Immature natural killer cell (primary cell): ENCODE data around the gene C2CD2. TPM values are rescaled to one million over a fixed set of nuclear protein-coding genes. Genes with fewer than 3 reads are reported as not detected.

ENCODE experiments used
- DNase-seq, 3 donors: peaks; one replicate each; pipeline ENCODE4 v3.0.0; 2022; ENCODE audit warnings: mixed read lengths in 1 of 3
- H3K27ac Mint-ChIP-seq, 6 donors: one replicate each; pipeline ENCODE4 v1.8.0; 2020; ENCODE audit warnings: mixed read lengths in 6 of 6, mild to moderate bottlenecking in 5 of 6, inconsistent platforms in 4 of 6, moderate library complexity in 3 of 6
- H3K27me3 Mint-ChIP-seq, 3 donors: one replicate each; pipeline ENCODE4 v1.8.0; 2020 to 2021; ENCODE audit warnings: low read depth in 3 of 3, mild to moderate bottlenecking in 3 of 3, mixed read lengths in 3 of 3, moderate library complexity in 3 of 3, inconsistent platforms in 1 of 3
- H3K36me3 Mint-ChIP-seq, 3 donors: one replicate each; pipeline ENCODE4 v1.8.0; 2020; ENCODE audit warnings: mixed read lengths in 3 of 3, inconsistent platforms in 2 of 3, mild to moderate bottlenecking in 2 of 3
- H3K4me1 Mint-ChIP-seq, 2 donors: one replicate each; pipeline ENCODE4 v1.8.0; 2020; ENCODE audit warnings: inconsistent platforms in 2 of 2, mild to moderate bottlenecking in 2 of 2, mixed read lengths in 2 of 2, moderate library complexity in 1 of 2
- H3K4me3 Mint-ChIP-seq, 5 donors: one replicate each; pipeline ENCODE4 v1.8.0; 2020; ENCODE audit warnings: mild to moderate bottlenecking in 5 of 5, mixed read lengths in 5 of 5, inconsistent platforms in 3 of 5, moderate library complexity in 3 of 5
- H3K9me3 Mint-ChIP-seq, 6 donors: one replicate each; pipeline ENCODE4 v1.8.0; 2020; ENCODE audit warnings: mild to moderate bottlenecking in 6 of 6, mixed read lengths in 6 of 6, inconsistent platforms in 4 of 6, moderate library complexity in 3 of 6
- polyA plus RNA-seq, 3 donors: library from polyadenylated mRNA; unstranded; fragments of 300-500 nt; fragmentation: Illumina TruSeq; gene quantifications; one replicate each; pipeline ENCODE4 v1.2.3, GENCODE V29; 2021

Gene C2CD2
- polyA plus RNA-seq, 3 donors from 2014 or later, result 2.1 TPM; not detected in 1

DNA sequence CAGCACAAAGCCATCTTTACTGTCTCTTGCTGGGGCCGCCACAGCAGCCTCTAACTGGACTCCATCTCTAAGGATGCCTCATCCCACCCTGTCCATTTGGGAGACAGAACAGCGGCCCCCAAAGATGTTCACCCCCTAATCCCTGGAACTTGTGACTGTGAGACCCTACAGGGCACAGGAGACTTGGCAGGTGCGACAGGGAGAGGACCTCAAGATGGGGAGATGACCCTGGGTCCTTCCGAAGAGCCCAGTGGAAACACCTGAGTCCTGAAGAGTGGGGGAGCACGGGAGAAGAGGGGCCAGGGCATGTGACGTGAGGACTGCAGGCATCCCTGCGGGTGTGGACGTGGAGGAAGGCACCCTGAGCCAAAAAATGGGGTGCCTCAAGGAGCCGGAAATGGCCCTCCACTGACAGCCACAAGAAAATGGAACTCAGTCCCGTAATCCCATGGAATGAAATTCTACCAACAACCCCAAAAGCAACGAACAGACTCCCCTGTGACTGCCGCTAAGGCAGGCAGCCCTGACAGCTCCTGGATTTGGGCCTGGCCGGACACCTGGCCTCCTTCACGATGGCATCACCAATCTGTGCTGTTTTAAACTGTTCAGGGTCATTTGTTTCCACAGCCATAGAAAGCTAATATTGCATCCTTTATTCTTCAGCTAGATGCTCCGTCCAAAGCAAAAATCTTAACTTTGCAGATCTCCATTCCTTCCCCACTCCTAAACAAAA is 34.0 kb downstream of the C2CD2 start:
- no peak for DNase-seq
- no peaks in the 10 kb centered on the region for H3K9me3 Mint-ChIP-seq
- H3K27ac Mint-ChIP-seq, result no peak overlapping the region
- peaks cover 10 to 18% of the 10 kb centered on the region in 2 donors for H3K4me1 Mint-ChIP-seq
- H3K4me3 Mint-ChIP-seq, result no peak overlapping the region
- H3K27me3 Mint-ChIP-seq, result peaks cover 0 to 2% (median 0%) of the 10 kb centered on the region in 3 donors
- H3K36me3 Mint-ChIP-seq, result peaks cover 18 to 44% (median 19%) of the 10 kb centered on the region in 3 donors

DNA sequence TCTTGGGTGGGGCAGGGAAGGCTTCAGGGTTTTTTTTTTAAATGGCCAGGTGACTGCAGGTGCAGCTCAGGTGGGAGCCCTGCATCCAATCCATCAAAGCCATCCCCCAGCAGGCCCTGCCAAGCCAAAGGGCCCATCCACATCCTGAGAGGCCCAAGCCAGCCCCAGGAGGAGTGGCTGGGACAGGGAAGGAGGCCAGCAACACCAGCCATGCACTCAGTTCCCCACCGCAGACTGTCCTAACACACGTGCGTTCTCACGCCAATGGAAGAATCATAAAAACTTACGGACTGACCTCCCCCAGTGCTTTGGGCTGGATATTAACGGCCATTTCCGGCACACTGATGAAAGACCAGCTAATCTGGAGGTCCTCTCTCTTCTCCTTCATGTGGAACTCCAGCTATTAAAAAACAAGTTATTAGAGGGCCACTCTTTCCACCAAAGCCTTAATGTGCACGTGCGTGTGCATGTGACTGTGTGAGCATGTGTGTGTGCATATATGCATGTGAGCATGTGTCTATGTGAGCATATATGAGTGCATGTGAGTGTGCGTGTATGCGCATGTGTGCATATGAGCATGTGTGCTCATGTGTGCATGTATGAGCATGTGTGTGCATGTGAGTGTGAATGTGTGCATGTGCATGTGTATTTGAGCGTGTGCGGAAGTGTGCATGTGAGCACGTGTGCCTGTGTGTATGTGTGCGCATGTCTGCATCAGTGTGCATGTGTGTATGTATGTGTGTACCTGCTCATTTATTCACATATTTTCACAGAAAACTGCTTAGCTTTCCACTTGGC is 35.1 kb downstream of the C2CD2 start:
- H3K4me3 Mint-ChIP-seq, result no peak overlapping the region
- no peak for DNase-seq
- peaks cover 4 to 7% of the 10 kb centered on the region in 2 donors for H3K4me1 Mint-ChIP-seq

GRCh38 chr21:41917531-41917930 is 36.3 kb downstream of the C2CD2 start:
- H3K4me1 Mint-ChIP-seq, result no peaks in the 10 kb centered on the region
- no peak overlapping the region for H3K27ac Mint-ChIP-seq
- H3K36me3 Mint-ChIP-seq, result peaks cover 18 to 48% (median 19%) of the 10 kb centered on the region in 3 donors
- no peak for DNase-seq
- H3K9me3 Mint-ChIP-seq, result no peaks in the 10 kb centered on the region
- no peaks in the 10 kb centered on the region for H3K27me3 Mint-ChIP-seq
- H3K4me3 Mint-ChIP-seq, result no peak overlapping the region

More for the DNA sequence above, 35.1 kb downstream of the C2CD2 start:
- Mint-ChIP-seq H3K27me3 (no peaks in the 10 kb centered on the region), H3K9me3 (no peaks in the 10 kb centered on the region), H3K27ac (no peak overlapping the region), H3K36me3 (peaks cover 18 to 46% (median 19%) of the 10 kb centered on the region in 3 donors)

DNA sequence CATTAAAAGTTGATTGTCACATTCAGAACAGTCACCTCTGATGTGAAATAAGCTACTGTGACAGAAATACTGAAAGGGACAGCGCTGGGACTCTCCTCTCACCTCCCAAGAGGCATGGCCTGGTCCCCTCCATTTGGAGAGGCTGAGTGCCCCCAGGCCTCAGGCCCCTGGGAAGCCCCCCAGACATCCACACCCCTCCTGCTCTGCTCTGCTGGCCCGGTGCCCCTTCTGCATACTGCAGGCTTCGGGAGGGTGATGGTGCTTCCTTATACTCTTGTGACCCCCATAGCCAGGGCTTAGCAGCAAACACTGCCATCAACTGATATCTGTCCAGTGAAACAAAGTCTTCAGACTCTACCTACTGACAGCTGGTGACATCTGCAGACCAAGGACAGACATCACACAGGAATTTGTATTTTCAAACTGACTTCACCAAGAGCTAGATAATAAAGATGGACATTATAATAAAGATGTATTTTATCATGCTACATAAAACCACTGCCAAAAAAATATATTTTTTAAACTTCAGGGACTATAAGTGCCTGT is 36.9 kb downstream of the C2CD2 start:
- no peak overlapping the region for H3K27ac Mint-ChIP-seq
- no peaks in the 10 kb centered on the region for H3K27me3 Mint-ChIP-seq
- no peaks in the 10 kb centered on the region for H3K9me3 Mint-ChIP-seq
- no peak overlapping the region for H3K4me3 Mint-ChIP-seq
- H3K36me3 Mint-ChIP-seq, result peaks cover 20 to 50% (median 22%) of the 10 kb centered on the region in 3 donors
- no peaks in the 10 kb centered on the region for H3K4me1 Mint-ChIP-seq
- DNase-seq, result no peak

- Mint-ChIP-seq H3K27ac (no peak overlapping the region), H3K27me3 (no peaks in the 10 kb centered on the region), H3K36me3 (peaks cover 25 to 53% (median 36%) of the 10 kb centered on the region in 3 donors), H3K4me3 (no peak overlapping the region), H3K9me3 (no peaks in the 10 kb centered on the region), H3K4me1 (no peaks in the 10 kb centered on the region)
- no peak for DNase-seq
Measured at GRCh38 chr21:41914965-41915364, 38.9 kb downstream of the C2CD2 start.

DNA sequence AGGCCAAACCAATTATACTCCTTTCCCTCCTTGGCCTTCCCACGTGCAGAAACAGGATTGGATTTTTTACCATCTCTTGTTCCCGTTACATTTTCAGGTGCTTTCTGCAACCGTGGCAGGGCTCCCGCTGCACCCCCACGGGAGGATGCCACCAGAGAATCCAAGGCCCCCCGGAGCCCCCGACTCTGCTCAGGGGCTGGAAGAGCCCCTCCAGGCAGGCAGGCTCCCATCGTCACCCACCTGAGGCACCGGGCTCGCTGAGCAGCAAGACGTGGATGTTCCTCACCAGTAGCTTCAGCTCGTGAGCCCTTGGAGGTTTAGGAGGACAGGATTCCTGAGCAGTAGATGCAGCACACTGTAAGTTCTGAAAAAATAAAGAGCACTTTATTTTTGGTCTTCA is 39.5 kb downstream of the C2CD2 start:
- H3K27me3 Mint-ChIP-seq, result no peaks in the 10 kb centered on the region
- no peak overlapping the region for H3K4me3 Mint-ChIP-seq
- H3K4me1 Mint-ChIP-seq, result no peaks in the 10 kb centered on the region
- H3K27ac Mint-ChIP-seq, result no peak overlapping the region
- no peaks in the 10 kb centered on the region for H3K9me3 Mint-ChIP-seq
- H3K36me3 Mint-ChIP-seq, result peaks cover 25 to 60% (median 40%) of the 10 kb centered on the region in 3 donors
- no peak for DNase-seq

DNA sequence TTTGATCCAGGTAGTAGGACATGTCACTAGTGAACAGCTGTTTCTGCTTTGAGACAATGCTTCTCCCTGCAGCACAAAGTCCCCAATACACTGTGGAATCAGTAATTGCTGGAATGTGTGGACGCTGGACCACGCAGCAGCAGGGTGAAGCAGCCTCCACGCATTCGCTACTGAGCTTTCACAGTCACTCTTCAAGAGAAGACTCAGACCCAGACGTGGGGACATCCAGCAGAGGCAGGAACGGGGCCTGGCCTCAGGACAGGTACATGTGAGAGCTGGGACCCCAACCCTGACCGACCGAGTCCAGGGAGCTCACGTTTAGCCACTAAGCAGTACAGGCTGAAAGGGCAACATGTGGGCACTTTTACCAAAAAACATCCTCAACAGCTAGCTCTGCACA is 40.6 kb downstream of the C2CD2 start:
- H3K9me3 Mint-ChIP-seq, result no peaks in the 10 kb centered on the region
- peaks cover 22 to 65% (median 43%) of the 10 kb centered on the region in 3 donors for H3K36me3 Mint-ChIP-seq
- no peak for DNase-seq
- H3K27me3 Mint-ChIP-seq, result no peaks in the 10 kb centered on the region
- H3K4me3 Mint-ChIP-seq, result no peak overlapping the region
- H3K27ac Mint-ChIP-seq, result no peak overlapping the region
- no peaks in the 10 kb centered on the region for H3K4me1 Mint-ChIP-seq

- no peak overlapping the region for H3K4me3 Mint-ChIP-seq
- peaks cover 0 to 5% of the 10 kb centered on the region in 2 donors for H3K4me1 Mint-ChIP-seq
- H3K27me3 Mint-ChIP-seq, result peaks cover 0 to 5% (median 0%) of the 10 kb centered on the region in 3 donors
- H3K36me3 Mint-ChIP-seq, result peaks cover 15 to 65% (median 42%) of the 10 kb centered on the region in 3 donors
- no peak for DNase-seq
- H3K9me3 Mint-ChIP-seq, result no peaks in the 10 kb centered on the region
- H3K27ac Mint-ChIP-seq, result no peak overlapping the region
Measured at GRCh38 chr21:41908829-41909228, 45.0 kb downstream of the C2CD2 start.

GRCh38 chr21:41907496-41908258 is 46.1 kb downstream of the C2CD2 start:
- H3K27ac Mint-ChIP-seq, result no peak overlapping the region
- no peaks in the 10 kb centered on the region for H3K9me3 Mint-ChIP-seq
- H3K36me3 Mint-ChIP-seq, result peaks cover 15 to 59% (median 42%) of the 10 kb centered on the region in 3 donors
- no peak for DNase-seq
- H3K27me3 Mint-ChIP-seq, result peaks cover 0 to 5% (median 0%) of the 10 kb centered on the region in 3 donors
- no peak overlapping the region for H3K4me3 Mint-ChIP-seq
- peaks cover 0 to 13% of the 10 kb centered on the region in 2 donors for H3K4me1 Mint-ChIP-seq

GRCh38 chr21:41906770-41907169 is 47.0 kb downstream of the C2CD2 start:
- Mint-ChIP-seq H3K36me3 (peaks cover 11 to 60% (median 45%) of the 10 kb centered on the region in 3 donors), H3K27ac (no peak overlapping the region)

GRCh38 chr21:41903559-41904351 is 50.1 kb downstream of the C2CD2 start:
- H3K27me3 Mint-ChIP-seq, result peaks cover 0 to 5% (median 0%) of the 10 kb centered on the region in 3 donors
- H3K4me3 Mint-ChIP-seq, result peak overlapping the region in 1 of 5 donors; percentile 61
- H3K9me3 Mint-ChIP-seq, result no peaks in the 10 kb centered on the region
- peak overlapping the region in 2 of 6 donors; percentile 27 to 49 for H3K27ac Mint-ChIP-seq
- peaks cover 7 to 34% of the 10 kb centered on the region in 2 donors for H3K4me1 Mint-ChIP-seq
- DNase-seq, result no peak
- H3K36me3 Mint-ChIP-seq, result peaks cover 8 to 47% (median 26%) of the 10 kb centered on the region in 3 donors

More at GRCh38 chr21:41906770-41907169, 47.0 kb downstream of the C2CD2 start:
- Mint-ChIP-seq H3K9me3 (no peaks in the 10 kb centered on the region), H3K4me3 (peak overlapping the region in 1 of 5 donors; percentile 11), H3K27me3 (peaks cover 0 to 5% (median 0%) of the 10 kb centered on the region in 3 donors), H3K4me1 (peaks cover 0 to 13% of the 10 kb centered on the region in 2 donors)
- DNase-seq, result peak in 1 of 3 donors; percentile 14

GRCh38 chr21:41902946-41903345 is 50.9 kb downstream of the C2CD2 start:
- Mint-ChIP-seq H3K27ac (no peak overlapping the region), H3K27me3 (peaks cover 0 to 5% (median 0%) of the 10 kb centered on the region in 3 donors), H3K4me3 (no peak overlapping the region), H3K9me3 (no peaks in the 10 kb centered on the region), H3K4me1 (peaks cover 7 to 41% of the 10 kb centered on the region in 2 donors), H3K36me3 (peaks cover 5 to 40% (median 18%) of the 10 kb centered on the region in 3 donors)
- no peak for DNase-seq
